HG03139 (cell line): ENCODE data around the gene CNTNAP5.

Source experiments
- ATAC-seq: cut with Tn5 transposase; IDR thresholded peaks from one replicate; pipeline ENCODE4 v1.9.1; 2021; ENCODE audit not compliant: unreplicated experiment

The CNTNAP5 gene

GRCh38 chr2:124258140-124258880 is 233.2 kb downstream of the CNTNAP5 start:
- ATAC-seq: no peak

DNA sequence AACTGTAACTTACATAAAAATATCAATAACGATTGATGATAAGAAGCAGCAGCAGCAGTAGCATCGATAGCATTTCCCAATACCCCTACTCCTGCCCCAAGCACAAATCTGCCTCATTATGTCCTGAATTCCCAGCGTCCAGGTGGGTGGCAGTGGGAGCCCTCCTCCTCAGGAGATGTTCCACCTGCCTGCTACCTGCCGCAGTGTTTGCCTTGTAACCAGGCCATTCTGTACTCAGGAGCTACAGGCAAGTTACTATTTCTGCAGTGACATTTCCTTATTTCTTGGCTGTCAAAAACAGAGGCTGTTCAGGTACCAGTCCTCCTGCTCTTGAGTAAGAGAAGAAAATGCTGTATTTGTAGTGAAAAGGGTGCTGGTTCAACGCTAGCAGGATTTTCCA is 236.4 kb downstream of the CNTNAP5 start:
- no peak for ATAC-seq

DNA sequence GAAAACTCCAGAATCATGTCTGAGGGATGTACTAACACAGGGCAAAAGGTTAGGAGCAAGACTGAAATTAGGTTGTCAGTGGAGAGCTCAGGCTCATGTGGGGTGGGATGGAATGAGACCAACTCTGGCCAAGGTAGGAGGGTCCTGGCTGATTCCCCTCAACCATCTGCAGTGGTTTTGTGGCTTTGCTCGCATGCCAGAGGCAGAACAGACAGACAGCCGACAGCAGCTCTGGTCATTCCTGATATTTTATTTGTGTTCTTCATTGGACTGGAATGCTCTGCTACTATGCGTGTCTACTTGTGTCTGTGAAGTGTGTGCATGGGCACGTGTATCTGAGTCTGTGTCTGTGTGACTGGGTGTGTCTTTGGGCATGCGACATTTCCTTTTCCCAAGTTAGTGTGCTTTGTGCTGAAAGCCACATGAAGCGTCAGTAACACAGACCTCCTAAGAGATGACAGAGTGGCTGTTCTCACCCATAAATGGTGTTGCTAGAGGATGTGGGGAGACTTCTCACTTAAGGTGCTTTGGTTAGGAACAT is 239.5 kb downstream of the CNTNAP5 start:
- no peak for ATAC-seq

DNA sequence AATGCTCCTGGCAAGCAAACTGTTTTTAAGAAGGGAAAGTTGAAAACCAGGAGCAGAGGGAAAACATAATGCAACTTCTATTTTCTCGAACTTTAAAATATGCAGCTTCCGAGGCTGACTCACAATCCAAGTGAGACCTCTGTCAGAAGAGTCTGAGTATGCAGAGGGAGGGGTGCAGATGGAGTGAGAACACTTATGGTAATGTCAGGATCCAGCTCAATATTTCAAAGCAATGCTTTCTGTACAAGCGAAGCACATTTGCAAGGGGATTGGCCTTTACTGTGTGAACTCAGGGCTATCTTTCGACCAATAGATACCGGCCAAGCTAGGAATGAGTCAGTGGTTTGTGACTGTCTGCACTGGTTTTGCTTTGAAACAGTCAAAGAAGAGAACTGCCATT is 242.7 kb downstream of the CNTNAP5 start:
- no peak for ATAC-seq

- no peak for ATAC-seq
These were observed 244.3 kb downstream of the CNTNAP5 start for GRCh38 chr2:124269348-124269747.

DNA sequence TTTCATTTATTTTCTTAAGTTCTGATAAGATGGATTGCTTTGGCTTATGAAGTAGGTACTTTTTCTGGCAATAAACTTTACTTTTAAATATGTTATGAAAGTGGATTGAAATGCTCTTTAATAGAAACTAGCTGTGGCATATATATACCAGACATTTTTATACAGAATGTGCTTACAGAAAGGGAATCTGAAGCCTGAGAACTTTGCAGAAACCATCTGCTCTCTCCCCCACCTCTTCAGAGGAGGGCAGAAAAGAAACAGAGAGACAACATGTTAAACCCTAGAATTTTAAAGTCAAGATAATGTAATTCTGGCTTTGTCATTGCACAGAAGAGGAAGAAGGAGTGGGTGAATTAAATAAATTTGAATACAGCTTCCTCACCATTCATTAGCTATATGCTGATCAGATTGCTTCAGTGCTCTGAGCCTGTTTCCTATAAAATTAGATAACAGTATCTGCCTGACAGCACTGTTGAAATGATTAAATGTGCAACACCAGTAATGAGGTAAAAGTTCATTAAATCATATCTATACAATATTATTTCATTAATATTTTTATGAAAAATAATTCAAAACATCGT is 247.3 kb downstream of the CNTNAP5 start:
- ATAC-seq: no peak

- ATAC-seq: no peak
These were observed 256.5 kb downstream of the CNTNAP5 start for GRCh38 chr2:124281541-124281940.

- no peak for ATAC-seq
These were observed 258.0 kb downstream of the CNTNAP5 start for GRCh38 chr2:124283096-124283495.

- no peak for ATAC-seq
These were observed 261.1 kb downstream of the CNTNAP5 start for GRCh38 chr2:124286089-124286783.

- ATAC-seq: no peak
These were observed 264.0 kb downstream of the CNTNAP5 start for GRCh38 chr2:124289060-124289459.

DNA sequence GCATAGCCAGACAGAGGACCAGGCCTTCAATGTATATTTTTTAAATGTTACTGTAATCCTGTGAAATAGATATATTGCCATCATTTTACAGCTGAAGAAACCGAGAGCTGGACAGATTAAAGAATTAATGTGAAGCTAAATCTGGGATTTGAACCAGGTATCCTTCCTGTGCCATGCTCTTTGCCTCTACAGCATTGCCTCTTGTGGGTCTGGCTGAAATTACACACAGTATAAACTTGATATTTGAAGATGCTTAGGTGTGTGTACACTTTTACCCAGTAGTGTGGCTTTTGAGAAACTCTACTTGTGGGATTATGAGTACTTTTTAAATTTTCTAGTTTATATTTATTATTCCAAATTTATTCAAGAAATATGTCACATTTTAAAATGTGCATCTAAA is 264.5 kb downstream of the CNTNAP5 start:
- ATAC-seq: no peak

DNA sequence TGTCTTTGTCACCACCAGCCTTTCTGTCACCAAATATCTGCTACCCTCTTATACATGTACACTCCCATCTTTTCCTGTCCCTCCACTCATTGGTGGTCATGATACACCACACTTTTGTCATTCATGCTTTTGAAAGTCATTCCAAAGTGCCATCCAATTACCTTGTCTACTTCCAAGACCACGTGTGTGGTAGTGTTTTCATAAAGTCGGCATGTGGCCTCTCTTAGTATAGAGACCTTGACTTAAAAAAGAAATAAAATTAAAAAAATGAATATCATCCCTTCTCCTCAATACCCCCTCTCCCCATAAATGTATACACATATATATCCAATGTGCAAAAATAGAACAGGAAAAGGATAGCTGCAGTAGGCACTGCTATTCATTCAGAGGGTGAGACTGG is 271.4 kb downstream of the CNTNAP5 start:
- no peak for ATAC-seq

DNA sequence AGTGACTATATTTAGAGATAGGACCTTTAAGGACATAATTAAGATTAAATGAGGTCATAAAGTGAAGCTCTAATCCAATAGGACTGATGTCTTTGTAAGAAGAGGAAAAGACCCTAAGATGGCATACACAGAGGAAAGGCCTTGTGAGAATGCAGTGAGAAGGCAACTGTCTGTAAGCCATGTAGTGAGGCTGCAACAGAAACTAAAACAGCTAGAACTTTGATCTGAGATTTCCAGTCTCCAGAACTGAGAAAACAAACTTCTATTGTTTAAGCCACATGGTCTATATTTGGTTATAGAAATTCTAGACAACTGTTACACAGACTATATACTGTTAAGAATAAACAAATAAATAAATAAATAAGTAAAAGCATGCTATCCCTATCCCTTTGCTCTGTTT is 276.8 kb downstream of the CNTNAP5 start:
- ATAC-seq: no peak

GRCh38 chr2:124308319-124309062 is 283.4 kb downstream of the CNTNAP5 start:
- no peak for ATAC-seq

DNA sequence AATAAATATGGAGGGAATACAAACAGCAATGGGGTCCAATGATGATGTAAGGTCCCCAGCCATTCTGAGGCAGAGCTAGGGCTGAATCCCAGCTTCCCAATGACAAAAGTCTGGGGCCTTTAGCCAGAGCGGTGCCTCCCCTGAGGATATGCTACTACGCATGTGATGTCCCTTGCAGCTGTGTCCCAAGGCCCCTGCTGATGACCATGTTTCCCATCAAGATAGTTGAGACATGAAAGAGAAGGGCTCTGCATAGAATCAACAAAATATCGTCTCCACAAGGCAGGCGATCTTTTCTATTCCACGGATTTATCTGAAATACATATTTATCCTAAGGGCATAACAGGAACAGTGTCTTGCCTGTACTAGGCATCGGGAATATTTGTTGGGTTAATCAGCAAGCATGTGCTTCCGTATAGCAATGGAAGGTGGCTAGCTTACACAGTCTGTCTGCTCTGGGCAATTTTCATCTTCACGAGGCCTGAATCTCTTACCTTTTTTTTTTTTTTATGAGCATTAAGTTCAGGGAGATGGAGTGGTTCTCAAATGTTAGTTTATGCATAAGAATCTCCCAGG is 284.6 kb downstream of the CNTNAP5 start:
- ATAC-seq: no peak

GRCh38 chr2:124310671-124311070 is 285.6 kb downstream of the CNTNAP5 start:
- ATAC-seq: no peak

- ATAC-seq: no peak
These were observed 289.0 kb downstream of the CNTNAP5 start for GRCh38 chr2:124314084-124314483.

- ATAC-seq: no peak
These were observed 290.3 kb downstream of the CNTNAP5 start for GRCh38 chr2:124315221-124315880.

- ATAC-seq: no peak
These were observed 291.0 kb downstream of the CNTNAP5 start for GRCh38 chr2:124316133-124316532.

DNA sequence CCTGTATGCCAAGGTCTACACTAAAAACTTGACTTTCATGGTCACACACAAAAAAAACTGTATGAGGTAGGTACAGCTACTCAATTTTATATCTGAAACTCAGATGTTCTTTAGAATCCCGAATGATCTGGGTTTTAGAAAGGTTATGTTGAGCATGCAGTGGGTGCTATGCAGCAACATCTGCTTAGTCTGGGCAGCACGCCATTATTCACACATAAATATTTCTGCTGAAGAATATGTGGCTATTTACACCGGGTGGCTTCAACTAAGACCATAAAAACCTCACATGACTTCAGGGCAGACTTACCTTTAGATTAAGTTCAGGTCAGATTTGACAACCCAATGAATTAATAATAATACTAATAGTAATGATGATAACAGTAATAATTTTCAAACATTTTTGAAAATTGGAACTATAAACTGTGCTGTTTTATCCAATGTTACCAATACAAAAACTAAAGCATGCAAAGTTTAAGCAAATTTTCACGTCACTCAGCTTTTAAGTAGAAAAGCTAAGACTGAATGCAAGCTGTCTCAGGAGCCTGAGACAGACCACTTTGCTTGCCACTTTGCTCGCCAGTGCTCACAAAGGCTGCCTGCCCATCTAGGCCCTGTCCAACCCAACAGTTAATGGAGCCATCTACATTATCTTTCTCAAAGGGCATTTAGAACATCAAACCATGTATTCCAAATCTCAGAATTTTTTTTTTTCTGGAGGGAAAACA is 292.0 kb downstream of the CNTNAP5 start:
- no peak for ATAC-seq
